ENCODE results near the gene TIMP4.

GRCh38 chr3:12177126-12177525 lies 18.4 kb upstream of the TIMP4 start:
- no peak for TF ChIP-seq POLR2AphosphoS5 (IDR thresholded peaks at IDR 0.05; ENCODE audit: low read depth, low read length)
- no peak for TF ChIP-seq POLR2A (IDR thresholded peaks at IDR 0.05; ENCODE audit: low read depth, low read length)
- no peak for TF ChIP-seq TAF1 (IDR thresholded peaks at IDR 0.05; ENCODE audit: low read depth, low read length)

Data from GM12891 (cell line).